Stimulated activated naive CD8-positive, alpha-beta T cell treated with anti-CD3 and anti-CD28 coated beads, Interleukin-15, Interleukin-2, amounts not matched to agents 100 U/mL and 50 U/mL, for 24 hours (primary cell): ENCODE data around the gene TPSAB1.

Experiments
- ATAC-seq: fragments of 150-1000 bp; cut with Tn5 transposase; one replicate; pipeline ENCODE4 v1.10.0; 2021
- DNase-seq: peaks from one replicate; pipeline ENCODE4 v3.0.0; 2021

Gene TPSAB1

DNA sequence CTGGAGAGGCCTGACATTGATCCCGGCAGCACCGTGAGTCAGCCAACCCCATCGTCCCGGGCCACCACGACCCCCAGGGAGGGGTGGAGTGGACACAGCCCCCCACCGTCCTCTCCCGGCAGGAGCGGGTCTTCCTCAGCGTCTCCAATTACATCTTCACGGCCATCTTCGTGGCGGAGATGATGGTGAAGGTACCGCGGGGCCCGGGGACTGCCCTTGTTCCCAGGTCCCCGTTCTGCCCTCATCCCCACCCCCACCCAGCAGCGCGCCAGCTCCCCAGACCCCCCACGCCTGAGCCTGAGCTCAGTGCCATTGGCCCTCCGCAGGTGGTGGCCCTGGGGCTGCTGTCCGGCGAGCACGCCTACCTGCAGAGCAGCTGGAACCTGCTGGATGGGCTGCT is 30.0 kb upstream of the TPSAB1 start:
- DNase-seq (no peak), ATAC-seq (no peak)

DNA sequence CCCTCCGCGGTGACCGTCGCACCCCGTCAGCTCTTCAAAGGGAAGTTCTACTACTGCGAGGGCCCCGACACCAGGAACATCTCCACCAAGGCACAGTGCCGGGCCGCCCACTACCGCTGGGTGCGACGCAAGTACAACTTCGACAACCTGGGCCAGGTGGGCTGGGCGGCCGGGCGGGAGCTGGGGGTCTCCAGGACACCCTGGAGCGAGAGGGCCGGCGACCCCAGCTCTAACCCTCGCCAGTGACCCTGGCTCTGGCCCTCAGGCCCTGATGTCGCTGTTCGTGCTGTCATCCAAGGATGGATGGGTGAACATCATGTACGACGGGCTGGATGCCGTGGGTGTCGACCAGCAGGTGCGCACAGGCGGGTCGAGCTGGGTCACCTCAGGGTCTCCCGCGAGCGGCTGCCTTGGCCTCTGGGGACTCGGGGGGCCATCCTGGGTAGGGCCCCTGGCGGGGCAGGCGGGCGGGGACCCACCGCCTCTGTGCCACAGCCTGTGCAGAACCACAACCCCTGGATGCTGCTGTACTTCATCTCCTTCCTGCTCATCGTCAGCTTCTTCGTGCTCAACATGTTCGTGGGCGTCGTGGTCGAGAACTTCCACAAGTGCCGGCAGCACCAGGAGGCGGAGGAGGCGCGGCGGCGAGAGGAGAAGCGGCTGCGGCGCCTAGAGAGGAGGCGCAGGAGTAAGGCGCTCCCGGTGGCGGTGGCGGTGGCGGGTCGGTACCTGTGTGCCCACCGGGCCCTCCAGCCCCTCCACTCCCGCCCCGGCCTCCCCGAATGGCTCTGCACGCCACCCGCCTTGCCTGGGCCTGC is 28.8 kb upstream of the TPSAB1 start:
- DNase-seq, result no peak
- ATAC-seq, result no peak

DNA sequence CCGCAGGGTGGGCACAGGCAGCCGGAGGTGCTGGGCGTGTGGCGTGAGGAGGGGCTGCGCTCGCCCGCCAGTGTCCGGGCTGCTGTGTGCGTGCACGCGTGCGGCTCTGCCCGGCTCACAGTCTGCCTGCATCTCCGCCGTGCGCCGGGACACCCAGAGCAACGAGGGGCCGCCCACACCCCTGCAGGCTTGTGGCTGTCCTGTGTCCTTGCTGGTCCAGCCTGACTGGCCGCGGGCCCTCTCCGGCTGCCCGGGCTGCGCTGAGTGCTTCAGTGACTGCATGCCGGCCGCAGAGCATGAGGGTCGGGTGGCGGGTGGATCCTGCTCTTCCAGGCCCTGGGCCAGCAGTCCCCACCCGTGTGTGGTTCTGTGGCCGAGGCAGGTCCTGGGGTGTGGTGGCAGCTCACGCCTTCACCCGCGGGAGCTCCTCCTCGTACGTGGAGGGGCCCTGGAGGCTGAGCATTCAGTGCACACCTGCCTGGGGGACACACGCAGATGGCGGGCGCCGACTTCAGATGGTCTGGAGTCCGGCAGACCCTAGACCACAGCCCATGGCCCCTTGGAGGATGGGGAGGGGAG is 27.8 kb upstream of the TPSAB1 start:
- ATAC-seq, result no peak
- DNase-seq, result no peak

DNA sequence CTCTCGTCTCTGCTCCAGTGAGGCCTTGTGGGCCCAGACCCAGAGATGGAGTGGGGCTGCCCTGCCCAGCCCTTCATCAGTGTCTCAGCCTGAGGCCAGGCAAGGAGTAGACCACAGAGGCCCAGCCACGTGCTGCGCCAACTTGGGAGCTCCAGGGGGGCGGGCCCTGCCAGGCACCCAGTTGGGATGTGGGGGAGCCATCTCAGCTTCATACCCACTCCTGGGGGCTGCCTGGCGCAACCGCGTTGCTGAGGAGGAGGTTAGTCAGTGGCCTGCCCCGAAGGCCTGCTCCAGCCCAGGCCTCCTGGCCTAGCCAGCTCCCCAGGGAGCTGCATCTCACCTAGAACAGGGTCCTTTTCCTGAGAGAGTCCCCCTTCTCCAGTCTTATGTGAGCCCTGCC is 27.3 kb upstream of the TPSAB1 start:
- DNase-seq (no peak), ATAC-seq (no peak)

DNA sequence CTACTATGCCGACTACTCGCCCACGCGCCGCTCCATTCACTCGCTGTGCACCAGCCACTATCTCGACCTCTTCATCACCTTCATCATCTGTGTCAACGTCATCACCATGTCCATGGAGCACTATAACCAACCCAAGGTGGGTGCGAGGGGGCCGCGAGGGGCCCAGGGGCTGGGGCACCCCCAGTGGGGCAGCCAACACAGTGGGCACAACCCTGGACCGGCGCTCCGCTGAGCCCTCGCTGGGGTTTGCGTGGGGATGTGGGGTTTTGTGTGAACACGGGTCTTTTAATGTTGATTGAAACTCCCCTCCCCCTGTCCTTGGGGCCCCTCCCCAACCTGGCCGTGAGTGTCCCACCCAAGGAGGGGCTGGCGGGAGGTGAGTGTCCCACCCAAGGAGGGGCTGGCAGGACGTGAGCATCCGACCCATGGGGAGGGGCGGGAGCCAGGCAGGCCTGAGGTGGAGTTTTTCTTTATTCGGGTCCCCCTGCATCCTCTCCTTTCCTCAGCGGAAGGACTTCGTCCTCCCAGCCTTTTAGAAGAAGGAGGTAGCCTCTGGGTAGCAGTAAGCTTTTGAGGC is 26.6 kb upstream of the TPSAB1 start:
- no peak for ATAC-seq
- DNase-seq, result no peak

DNA sequence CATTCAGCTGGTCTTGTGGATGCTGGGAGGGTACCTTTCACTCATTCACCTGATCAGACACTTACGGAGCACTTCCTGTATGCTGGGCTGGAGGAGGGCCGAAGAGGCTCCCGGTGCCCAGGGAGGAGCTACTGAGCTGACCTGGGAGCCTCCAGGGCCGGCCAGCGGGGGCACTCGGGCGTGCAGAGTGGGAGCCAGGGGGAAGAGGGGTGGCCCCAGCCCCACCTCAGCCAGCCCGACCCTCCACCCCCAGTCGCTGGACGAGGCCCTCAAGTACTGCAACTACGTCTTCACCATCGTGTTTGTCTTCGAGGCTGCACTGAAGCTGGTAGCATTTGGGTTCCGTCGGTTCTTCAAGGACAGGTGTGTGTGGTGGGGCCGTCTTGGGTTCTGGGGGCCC is 25.8 kb upstream of the TPSAB1 start:
- DNase-seq (no peak), ATAC-seq (no peak)

DNA sequence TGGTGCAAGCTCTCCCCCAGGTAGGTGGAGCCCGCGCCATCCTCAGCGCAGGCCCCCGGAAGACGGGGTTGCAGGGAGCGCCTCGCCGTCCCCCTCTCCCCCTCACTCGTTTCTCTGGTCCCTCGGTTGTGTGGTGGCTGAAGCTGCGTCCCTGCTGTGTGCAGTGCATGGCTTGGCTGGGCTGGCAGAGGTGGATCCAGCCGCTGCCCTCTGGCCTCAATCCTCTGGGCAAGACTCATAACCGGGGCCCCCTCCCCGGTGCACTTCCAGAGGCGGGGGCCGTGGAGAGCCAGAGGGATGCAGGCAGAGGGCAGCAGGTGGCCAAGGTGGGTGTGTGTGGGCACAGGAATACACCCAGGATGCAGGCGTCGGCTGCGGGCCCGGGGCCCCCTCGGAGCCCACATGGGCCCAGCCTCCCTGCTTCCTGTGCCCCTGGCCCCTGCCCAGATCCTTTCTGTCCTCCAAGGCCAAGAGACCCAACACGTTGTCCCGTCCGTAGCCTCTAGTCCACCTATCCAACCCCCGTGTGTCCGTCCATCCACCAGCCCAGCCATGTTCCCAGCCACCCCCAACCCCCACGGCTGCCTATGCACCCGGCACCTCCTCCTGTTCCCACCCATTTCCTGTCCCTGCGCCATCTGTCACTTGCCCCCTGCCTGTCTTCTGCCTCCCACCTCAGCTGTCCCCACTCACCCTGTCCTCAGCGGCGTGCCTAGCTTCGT is 24.8 kb upstream of the TPSAB1 start:
- ATAC-seq (no peak), DNase-seq (no peak)

DNA sequence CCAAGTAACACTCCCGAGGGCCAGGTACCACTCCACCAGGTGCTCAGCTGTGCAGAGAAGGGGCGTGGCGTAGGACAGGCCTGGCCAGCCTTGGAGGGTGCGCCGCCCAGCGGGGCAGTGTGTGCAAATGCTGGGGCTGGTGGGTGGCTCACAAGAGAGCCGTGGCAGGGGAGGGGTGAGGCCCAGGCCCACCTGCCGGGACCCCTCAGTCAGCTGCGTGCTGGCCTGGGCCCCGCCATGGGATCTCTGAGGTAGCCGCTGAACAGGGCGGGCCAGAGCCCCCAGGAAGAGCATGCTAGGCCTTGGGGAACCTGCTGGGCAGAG is 24.2 kb upstream of the TPSAB1 start:
- DNase-seq (no peak), ATAC-seq (no peak)

DNA sequence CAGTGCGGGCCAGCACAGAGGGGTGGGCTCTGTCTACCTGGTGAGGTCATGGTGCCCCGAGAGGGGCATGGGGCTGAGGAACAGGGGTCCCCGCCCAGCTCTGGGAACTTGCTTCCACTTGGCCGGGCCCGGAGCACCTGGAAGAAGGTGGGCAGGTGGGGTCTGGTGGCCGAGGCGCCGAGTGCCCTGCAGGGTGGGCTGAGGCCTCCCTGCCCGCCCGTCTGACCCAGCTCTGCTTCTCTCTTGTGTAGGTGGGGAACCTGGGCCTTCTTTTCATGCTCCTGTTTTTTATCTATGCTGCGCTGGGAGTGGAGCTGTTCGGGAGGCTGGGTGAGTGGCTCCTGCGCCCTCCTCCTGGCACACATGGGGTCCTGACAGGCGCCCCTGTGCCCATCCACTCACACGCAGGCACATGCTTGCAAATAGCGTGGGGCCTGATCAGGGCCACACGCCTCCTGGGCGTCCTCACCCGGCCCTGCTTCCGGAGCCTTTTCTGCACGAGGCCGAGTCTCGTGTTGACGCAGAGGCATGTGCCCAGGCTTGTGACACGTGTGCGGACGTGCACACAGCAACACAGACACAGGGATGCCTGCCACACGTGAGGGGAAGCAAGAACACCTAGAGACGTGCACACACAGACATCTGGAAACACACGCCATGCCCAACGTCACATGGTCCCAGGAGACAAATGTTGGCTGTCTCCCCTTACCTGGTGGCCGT is 23.7 kb upstream of the TPSAB1 start:
- no peak for ATAC-seq
- no peak for DNase-seq

DNA sequence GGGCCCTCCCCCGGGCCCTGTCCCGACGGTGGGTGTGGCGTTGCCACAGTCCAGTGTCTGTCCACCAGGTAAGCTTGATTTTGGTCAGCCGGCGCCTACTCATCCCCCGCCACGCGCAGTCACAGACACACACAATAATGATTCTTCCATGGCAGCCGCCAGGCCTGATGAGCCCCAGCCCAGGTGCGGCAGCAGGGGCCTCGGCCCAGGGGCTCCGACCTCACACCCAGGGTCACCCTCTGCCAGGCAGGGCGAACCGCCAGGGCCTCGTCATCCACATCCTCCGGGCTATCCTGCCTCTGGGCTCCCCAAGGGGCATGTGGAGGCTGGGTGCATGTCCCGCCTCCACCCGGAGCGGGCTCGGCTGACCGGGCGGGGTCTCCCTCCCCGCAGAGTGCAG is 23.0 kb upstream of the TPSAB1 start:
- no peak for ATAC-seq
- DNase-seq, result no peak

DNA sequence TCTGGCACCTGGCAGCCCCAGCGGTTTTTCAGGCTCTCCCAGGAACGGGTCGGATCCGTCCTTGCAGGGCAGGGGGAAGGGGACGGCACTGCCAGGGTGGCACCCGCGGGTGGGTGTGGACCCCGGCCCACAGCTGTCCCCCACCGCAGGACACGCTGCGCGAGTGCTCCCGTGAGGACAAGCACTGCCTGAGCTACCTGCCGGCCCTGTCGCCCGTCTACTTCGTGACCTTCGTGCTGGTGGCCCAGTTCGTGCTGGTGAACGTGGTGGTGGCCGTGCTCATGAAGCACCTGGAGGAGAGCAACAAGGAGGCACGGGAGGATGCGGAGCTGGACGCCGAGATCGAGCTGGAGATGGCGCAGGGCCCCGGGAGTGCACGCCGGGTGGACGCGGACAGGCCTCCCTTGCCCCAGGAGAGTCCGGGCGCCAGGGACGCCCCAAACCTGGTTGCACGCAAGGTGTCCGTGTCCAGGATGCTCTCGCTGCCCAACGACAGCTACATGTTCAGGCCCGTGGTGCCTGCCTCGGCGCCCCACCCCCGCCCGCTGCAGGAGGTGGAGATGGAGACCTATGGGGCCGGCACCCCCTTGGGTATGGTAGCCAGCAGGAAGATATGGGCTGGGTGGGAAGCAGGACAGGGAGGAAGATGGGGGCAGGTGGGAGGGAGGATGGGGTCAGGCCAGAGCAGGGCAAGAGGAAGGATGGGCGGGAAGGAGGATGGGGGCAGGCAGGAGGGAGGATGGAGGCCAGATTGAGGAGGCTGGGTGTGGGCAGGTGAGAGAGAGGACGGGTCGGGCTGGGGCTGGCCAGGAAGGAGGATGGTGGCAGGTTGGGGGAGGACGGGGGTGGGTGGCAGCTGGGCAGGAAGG is 22.2 kb upstream of the TPSAB1 start:
- no peak for ATAC-seq
- DNase-seq, result no peak

DNA sequence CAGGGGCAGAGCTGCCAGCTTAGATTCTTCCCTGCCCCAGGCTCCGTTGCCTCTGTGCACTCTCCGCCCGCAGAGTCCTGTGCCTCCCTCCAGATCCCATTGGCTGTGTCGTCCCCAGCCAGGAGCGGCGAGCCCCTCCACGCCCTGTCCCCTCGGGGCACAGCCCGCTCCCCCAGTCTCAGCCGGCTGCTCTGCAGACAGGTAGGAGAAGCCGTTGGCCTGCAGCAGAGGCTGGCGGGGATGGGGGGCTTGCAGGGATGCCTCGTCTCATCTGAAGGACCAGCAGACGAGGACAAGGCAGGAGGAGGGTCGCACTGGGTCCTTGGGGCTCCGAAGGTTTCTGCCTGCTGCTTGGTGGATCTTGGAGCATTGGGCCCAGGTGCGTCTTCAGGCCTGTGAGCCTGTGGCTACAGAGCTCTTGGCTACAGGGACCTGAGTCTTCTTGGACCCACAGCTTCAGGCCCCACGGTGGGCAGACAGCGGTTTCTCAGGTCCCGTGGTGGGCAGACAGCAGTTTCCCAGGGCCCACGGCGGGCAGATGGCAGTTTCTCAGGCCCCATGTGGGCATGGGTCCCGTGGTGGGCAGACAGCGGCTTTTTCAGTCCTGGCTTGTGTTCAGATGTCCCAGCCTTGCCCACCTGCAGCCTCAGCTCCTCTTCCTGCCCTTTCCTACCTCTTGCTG is 21.4 kb upstream of the TPSAB1 start:
- DNase-seq (no peak), ATAC-seq (no peak)

DNA sequence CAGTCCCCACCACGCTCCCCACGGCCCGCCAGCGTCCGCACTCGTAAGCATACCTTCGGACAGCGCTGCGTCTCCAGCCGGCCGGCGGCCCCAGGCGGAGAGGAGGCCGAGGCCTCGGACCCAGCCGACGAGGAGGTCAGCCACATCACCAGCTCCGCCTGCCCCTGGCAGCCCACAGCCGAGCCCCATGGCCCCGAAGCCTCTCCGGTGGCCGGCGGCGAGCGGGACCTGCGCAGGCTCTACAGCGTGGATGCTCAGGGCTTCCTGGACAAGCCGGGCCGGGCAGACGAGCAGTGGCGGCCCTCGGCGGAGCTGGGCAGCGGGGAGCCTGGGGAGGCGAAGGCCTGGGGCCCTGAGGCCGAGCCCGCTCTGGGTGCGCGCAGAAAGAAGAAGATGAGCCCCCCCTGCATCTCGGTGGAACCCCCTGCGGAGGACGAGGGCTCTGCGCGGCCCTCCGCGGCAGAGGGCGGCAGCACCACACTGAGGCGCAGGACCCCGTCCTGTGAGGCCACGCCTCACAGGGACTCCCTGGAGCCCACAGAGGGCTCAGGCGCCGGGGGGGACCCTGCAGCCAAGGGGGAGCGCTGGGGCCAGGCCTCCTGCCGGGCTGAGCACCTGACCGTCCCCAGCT is 20.3 kb upstream of the TPSAB1 start:
- no peak for ATAC-seq
- DNase-seq, result no peak

DNA sequence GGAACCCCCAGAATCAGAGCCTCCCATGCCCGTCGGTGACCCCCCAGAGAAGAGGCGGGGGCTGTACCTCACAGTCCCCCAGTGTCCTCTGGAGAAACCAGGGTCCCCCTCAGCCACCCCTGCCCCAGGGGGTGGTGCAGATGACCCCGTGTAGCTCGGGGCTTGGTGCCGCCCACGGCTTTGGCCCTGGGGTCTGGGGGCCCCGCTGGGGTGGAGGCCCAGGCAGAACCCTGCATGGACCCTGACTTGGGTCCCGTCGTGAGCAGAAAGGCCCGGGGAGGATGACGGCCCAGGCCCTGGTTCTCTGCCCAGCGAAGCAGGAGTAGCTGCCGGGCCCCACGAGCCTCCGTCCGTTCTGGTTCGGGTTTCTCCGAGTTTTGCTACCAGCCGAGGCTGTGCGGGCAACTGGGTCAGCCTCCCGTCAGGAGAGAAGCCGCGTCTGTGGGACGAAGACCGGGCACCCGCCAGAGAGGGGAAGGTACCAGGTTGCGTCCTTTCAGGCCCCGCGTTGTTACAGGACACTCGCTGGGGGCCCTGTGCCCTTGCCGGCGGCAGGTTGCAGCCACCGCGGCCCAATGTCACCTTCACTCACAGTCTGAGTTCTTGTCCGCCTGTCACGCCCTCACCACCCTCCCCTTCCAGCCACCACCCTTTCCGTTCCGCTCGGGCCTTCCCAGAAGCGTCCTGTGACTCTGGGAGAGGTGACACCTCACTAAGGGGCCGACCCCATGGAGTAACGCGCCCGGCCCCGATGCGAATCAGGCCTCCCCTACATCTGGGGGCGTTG is 19.5 kb upstream of the TPSAB1 start:
- ATAC-seq, result no peak
- no peak for DNase-seq

DNA sequence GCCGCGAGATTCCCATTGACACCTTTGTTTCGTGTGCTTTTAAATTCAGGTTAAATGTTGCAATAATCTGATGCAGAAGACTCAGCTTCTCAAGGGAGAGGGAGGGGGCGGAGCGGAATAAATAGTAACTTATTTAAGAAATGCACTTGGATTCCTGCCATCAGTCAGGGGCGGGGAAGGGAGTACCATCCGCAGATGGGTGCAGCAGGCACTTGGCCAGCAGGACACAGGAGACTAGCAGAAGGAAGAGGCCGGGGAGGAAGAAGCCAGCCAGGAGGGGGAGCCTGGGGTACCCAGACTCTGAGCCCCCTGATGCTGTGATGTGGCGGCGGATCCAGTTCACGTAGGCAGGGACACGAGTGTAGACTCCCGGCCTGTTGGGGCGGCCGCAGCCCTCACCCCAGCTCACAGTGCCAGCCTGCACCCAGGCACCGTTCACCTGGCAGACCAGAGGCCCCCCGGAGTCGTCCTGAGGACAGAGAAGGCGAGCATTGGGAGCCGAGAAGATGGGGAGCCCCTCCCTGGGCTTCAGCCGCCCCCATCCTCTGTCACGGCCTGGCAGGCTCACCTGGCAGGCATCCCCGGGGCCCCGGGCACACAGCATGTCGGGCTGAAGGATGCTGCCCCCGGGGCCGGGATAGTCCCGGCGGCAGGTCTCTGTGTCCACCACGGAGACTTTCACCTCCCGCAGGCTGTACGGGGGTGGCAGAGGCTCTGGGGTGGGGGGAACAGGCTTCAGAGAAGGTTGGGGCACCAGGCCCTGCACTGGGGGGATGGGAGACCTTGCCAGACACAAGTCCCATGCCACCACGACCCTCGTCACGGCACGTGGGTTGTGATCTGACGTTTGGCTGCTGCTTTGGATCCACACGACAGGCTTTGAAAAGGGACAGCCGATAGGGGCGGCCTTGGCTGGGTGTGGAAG is 18.6 kb upstream of the TPSAB1 start:
- DNase-seq (no peak), ATAC-seq (no peak)

DNA sequence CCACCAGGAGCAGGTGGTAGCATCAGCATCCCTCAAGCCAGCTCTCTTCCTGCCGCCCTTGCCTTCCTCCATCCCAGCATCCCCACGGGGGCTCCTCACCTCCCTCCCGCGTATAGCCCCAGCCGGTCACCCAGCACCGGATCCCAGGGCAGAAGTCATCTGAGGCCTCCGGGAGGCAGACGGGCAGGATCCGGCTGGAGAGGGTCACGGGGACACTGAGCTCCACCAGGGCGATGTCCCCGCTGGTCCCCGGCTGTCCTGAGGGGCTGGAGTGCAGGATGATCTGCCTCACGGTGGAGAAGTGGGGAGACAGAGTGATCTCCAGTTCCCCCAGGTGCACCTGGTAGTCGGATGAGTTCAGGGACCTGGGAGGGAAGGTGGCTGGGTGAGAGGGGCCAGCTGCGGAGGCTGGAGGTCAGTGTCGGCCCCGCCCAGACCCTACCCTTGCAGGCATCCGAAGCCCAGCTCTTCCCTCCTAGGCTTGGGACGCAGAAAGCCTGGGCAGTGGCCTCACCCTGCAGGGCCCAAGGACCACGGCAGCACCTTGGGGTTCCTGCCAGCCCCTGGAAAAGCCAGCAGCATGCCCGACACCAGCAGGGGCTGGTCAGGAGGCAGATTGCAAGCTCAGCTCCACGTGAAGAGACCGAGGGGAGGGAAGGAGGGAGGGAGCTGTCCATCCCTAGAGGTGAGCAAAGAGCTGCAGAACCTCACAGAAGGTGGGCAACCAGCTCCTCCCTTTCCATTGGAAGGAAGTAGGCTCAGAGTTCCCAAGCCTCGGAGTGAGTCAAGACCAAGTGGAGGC is 17.8 kb upstream of the TPSAB1 start:
- DNase-seq (no peak), ATAC-seq (no peak)

DNA sequence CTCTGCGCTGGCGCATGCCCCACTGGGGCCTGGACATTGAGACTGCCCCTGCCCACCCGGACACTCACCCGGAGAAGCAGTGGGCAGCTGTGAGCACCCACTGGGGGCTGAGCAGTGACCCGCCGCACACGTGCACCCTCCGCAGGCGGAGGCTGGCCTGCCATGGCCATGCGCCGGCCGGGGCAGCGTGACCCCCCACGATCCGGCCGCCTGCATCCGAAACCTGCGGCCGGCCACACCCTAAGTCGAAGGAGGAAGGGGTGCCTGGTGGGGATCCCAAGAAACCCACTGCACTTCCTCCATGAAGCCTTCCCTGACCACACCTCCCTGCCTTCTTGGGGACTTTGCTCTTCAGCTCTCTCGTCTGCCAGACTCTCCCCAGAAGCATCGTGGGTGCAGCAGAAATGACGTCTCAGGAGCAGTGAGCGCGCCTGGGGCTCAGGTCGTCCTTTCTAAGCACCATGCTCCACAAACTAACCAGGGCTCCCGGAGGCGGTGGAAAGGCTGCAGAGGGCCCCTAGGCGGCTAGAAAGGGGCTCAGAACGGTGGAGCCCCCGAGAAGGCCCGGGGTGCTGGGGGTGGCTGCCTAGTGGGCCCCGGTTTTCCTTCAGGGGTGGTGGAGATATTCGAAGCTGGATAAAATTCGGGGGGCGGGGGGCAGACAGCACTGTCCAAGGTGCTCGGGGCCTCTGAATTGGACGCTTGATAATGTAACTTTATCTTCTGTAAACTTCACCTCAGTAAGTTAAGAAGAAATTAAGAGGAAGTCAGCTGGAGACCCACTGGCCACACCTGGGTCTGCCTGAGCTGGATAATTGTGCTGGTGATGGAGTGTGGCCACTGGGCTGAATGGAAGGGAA is 16.9 kb upstream of the TPSAB1 start:
- no peak for ATAC-seq
- no peak for DNase-seq
